HL-60 (cell line): ENCODE results near the gene WFDC6.

Experiments used
- CTCF ChIP-seq: IDR thresholded peaks from one replicate; pipeline ENCODE4 v1.5.1; 2011; ENCODE audit warnings: low read length, control low read depth, inconsistent platforms; ENCODE audit not compliant: insufficient read depth
- GABPA ChIP-seq: IDR thresholded peaks from 2 replicates; pipeline ENCODE4 v1.6.1; 2012; ENCODE audit warnings: low read depth
- POLR2AphosphoS5 ChIP-seq: IDR thresholded peaks from 2 replicates; pipeline ENCODE4 v1.6.1; 2012; ENCODE audit warnings: low read depth
- REST ChIP-seq: IDR thresholded peaks from 2 replicates; pipeline ENCODE4 v1.6.1; 2012; ENCODE audit warnings: low read depth; ENCODE audit not compliant: insufficient replicate concordance

- TF ChIP-seq CTCF (no peak), POLR2AphosphoS5 (no peak), GABPA (no peak), REST (no peak)
Observed at GRCh38 chr20:45508068-45508886, 31.0 kb downstream of the WFDC6 start.
